HG02798 (cell line): ENCODE results near the gene DPF3.
A peak's percentile ranks its signal among the peaks of the same experiment; 100 is the strongest.

Source experiments
- ATAC-seq: cut with Tn5 transposase; IDR thresholded peaks from one replicate; pipeline ENCODE4 v1.9.1; 2021; ENCODE audit warnings: mild to moderate bottlenecking; ENCODE audit not compliant: unreplicated experiment, poor library complexity

The DPF3 gene

GRCh38 chr14:72663076-72663487, 230.8 kb downstream of the DPF3 start:
- no peak for ATAC-seq

GRCh38 chr14:72662214-72662613, 231.7 kb downstream of the DPF3 start:
- no peak for ATAC-seq

GRCh38 chr14:72657214-72657921, 236.5 kb downstream of the DPF3 start:
- no peak for ATAC-seq

- no peak for ATAC-seq
Observed at GRCh38 chr14:72653026-72653425, 240.9 kb downstream of the DPF3 start.

GRCh38 chr14:72652179-72652578, 241.7 kb downstream of the DPF3 start:
- ATAC-seq = no peak

GRCh38 chr14:72651714-72652113, 242.2 kb downstream of the DPF3 start:
- ATAC-seq = no peak

GRCh38 chr14:72651081-72651480, 242.8 kb downstream of the DPF3 start:
- ATAC-seq = no peak

- no peak for ATAC-seq
Observed at GRCh38 chr14:72649603-72650227, 244.2 kb downstream of the DPF3 start.

GRCh38 chr14:72647782-72648181, 246.1 kb downstream of the DPF3 start:
- no peak for ATAC-seq

GRCh38 chr14:72646861-72647528, 246.9 kb downstream of the DPF3 start:
- ATAC-seq = no peak

- no peak for ATAC-seq
Observed at GRCh38 chr14:72645706-72646105, 248.2 kb downstream of the DPF3 start.

- ATAC-seq = no peak
Observed at GRCh38 chr14:72644758-72645489, 249.0 kb downstream of the DPF3 start.

- ATAC-seq = no peak
Observed at GRCh38 chr14:72644038-72644437, 249.9 kb downstream of the DPF3 start.

- no peak for ATAC-seq
Observed at GRCh38 chr14:72643317-72643801, 250.5 kb downstream of the DPF3 start.

GRCh38 chr14:72640911-72641485, 252.9 kb downstream of the DPF3 start:
- ATAC-seq = no peak

GRCh38 chr14:72638021-72638420, 255.9 kb downstream of the DPF3 start:
- ATAC-seq = no peak

GRCh38 chr14:72636871-72637270, 257.0 kb downstream of the DPF3 start:
- ATAC-seq = no peak

- ATAC-seq = no peak
Observed at GRCh38 chr14:72636094-72636493, 257.8 kb downstream of the DPF3 start.

- peak; percentile 70 for ATAC-seq
Observed at GRCh38 chr14:72634691-72635616, 258.9 kb downstream of the DPF3 start.
